HL-60 (cell line): ENCODE measurements around the gene ANKRD53.

Experiments used
- POLR2AphosphoS5 ChIP-seq: IDR thresholded peaks from 2 replicates; pipeline ENCODE4 v1.6.1; 2012; ENCODE audit warnings: low read depth
- TF ChIP-seq, protein P1 (sequence below): IDR thresholded peaks from one replicate; pipeline ENCODE4 v1.5.1; 2011; ENCODE audit warnings: low read length, control low read depth, inconsistent platforms; ENCODE audit not compliant: insufficient read depth

DNA sequence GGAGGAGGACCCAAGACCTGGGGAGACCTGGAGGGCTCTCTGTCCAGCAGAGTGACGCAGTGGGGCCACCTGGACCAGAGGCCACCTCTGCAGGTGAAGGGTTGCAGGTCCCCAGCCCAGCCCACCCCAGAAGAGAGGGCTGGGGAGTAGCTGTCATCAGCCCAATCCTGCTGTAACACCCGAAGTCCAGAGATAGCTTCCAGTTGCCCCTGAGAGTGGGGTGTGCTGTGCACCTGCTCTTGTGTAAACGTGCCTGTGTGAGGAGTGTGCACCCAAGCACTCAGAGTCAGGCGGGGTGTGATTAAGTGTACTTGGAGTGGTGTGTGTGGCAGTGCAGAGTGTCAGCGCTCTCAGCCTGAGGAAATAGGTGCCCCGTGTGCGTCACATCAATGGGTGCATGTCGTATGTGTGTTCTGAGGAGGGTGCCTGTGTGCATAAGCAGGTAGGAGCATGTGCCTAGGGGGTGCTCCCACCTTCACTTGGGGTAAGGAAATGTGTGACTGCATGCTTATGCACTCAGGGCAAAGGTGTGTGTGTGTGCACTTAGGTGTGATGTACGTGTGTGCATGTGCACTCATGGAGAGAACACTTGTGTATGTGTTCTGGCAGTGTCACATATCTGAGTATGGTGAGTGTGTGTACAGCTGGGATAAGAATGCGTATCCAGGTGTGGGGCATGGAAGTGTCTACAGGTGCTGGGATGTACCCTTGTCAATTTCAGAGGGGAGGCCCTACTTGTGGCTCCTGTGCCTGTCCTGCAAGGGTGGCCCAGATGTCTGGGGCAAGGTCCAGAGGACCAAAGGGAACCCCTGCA lies 42.1 kb upstream of the ANKRD53 start:
- TF ChIP-seq POLR2AphosphoS5: no peak
- TF ChIP-seq, protein P1, sequence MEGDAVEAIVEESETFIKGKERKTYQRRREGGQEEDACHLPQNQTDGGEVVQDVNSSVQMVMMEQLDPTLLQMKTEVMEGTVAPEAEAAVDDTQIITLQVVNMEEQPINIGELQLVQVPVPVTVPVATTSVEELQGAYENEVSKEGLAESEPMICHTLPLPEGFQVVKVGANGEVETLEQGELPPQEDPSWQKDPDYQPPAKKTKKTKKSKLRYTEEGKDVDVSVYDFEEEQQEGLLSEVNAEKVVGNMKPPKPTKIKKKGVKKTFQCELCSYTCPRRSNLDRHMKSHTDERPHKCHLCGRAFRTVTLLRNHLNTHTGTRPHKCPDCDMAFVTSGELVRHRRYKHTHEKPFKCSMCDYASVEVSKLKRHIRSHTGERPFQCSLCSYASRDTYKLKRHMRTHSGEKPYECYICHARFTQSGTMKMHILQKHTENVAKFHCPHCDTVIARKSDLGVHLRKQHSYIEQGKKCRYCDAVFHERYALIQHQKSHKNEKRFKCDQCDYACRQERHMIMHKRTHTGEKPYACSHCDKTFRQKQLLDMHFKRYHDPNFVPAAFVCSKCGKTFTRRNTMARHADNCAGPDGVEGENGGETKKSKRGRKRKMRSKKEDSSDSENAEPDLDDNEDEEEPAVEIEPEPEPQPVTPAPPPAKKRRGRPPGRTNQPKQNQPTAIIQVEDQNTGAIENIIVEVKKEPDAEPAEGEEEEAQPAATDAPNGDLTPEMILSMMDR: no peak
